IPS-20b (cell line): Measurements from ENCODE around the gene TTC9.

Source experiments
- H3K27ac ChIP-seq: one replicate; pipeline ENCODE4 v1.5.1; 2013; ENCODE audit warnings: low read length
- H3K27me3 ChIP-seq: 2 replicates; pipeline ENCODE4 v1.6.1; 2013; ENCODE audit warnings: mild to moderate bottlenecking, low read length, inconsistent platforms; ENCODE audit not compliant: insufficient read depth
- H3K36me3 ChIP-seq: 2 replicates; pipeline ENCODE4 v1.6.1; 2013; ENCODE audit warnings: low read depth, mild to moderate bottlenecking, inconsistent platforms, low read length, moderate library complexity; ENCODE audit not compliant: insufficient read depth
- H3K4me1 ChIP-seq: 2 replicates; pipeline ENCODE4 v1.6.1; 2013; ENCODE audit warnings: mild to moderate bottlenecking, control low read depth, inconsistent platforms, low read length, moderate library complexity; ENCODE audit not compliant: insufficient read depth
- H3K4me3 ChIP-seq: 2 replicates; pipeline ENCODE4 v1.5.1; 2013; ENCODE audit warnings: mild to moderate bottlenecking, low read length, inconsistent platforms
- H3K9ac ChIP-seq: 2 replicates; pipeline ENCODE4 v1.6.1; 2013; ENCODE audit warnings: low read depth, mild to moderate bottlenecking, inconsistent platforms, low read length, moderate library complexity
- H3K9me3 ChIP-seq: 2 replicates; pipeline ENCODE4 v1.6.1; 2013; ENCODE audit warnings: mild to moderate bottlenecking, low read depth, low read length, inconsistent platforms; ENCODE audit not compliant: insufficient read depth

TTC9 gene

GRCh38 chr14:70646705-70647104 is 5.0 kb downstream of the TTC9 start:
- no peaks in the 10 kb centered on the region for H3K27me3 ChIP-seq
- peaks cover 53% of the 10 kb centered on the region for H3K4me1 ChIP-seq
- peak overlapping the region; percentile 12; the same call in 1 of the 2 replicates for H3K9ac ChIP-seq
- H3K4me3 ChIP-seq = peak overlapping the region; percentile 23; the same call in 1 of the 2 replicates
- no peaks in the 10 kb centered on the region for H3K9me3 ChIP-seq
- H3K27ac ChIP-seq = peak overlapping the region; percentile 35
- H3K36me3 ChIP-seq = peaks cover 21% of the 10 kb centered on the region; the same call in 1 of the 2 replicates

- Histone ChIP-seq H3K27me3 (no peaks in the 10 kb centered on the region), H3K9ac (no peak overlapping the region), H3K27ac (peak overlapping the region; percentile 29), H3K9me3 (no peaks in the 10 kb centered on the region), H3K36me3 (peaks cover 36% of the 10 kb centered on the region; the same call in 1 of the 2 replicates), H3K4me1 (peaks cover 68% of the 10 kb centered on the region), H3K4me3 (no peak overlapping the region)
Observed at GRCh38 chr14:70648346-70648745, 6.6 kb downstream of the TTC9 start.

- no peaks in the 10 kb centered on the region for H3K27me3 ChIP-seq
- H3K4me3 ChIP-seq = no peak overlapping the region
Observed at GRCh38 chr14:70649803-70650202, 8.1 kb downstream of the TTC9 start.

GRCh38 chr14:70651522-70651921 is 9.8 kb downstream of the TTC9 start:
- Histone ChIP-seq H3K9me3 (no peaks in the 10 kb centered on the region), H3K4me3 (no peak overlapping the region), H3K27me3 (no peaks in the 10 kb centered on the region), H3K36me3 (peaks cover 36% of the 10 kb centered on the region; the same call in 1 of the 2 replicates), H3K4me1 (peaks cover 69% of the 10 kb centered on the region; the same call in 1 of the 2 replicates), H3K9ac (no peak overlapping the region), H3K27ac (no peak overlapping the region)

More at GRCh38 chr14:70649803-70650202, 8.1 kb downstream of the TTC9 start:
- Histone ChIP-seq H3K9ac (no peak overlapping the region), H3K9me3 (no peaks in the 10 kb centered on the region), H3K4me1 (peaks cover 70% of the 10 kb centered on the region), H3K36me3 (peaks cover 36% of the 10 kb centered on the region; the same call in 1 of the 2 replicates), H3K27ac (no peak overlapping the region)

- Histone ChIP-seq H3K36me3 (peaks cover 36% of the 10 kb centered on the region; the same call in 1 of the 2 replicates), H3K4me3 (no peak overlapping the region), H3K9ac (no peak overlapping the region), H3K4me1 (peaks cover 66% of the 10 kb centered on the region; the same call in 1 of the 2 replicates), H3K27ac (no peak overlapping the region), H3K9me3 (no peaks in the 10 kb centered on the region), H3K27me3 (no peaks in the 10 kb centered on the region)
Observed at GRCh38 chr14:70652871-70653270, 11.2 kb downstream of the TTC9 start.

GRCh38 chr14:70653662-70654061 is 11.9 kb downstream of the TTC9 start:
- peaks cover 59% of the 10 kb centered on the region; the same call in 1 of the 2 replicates for H3K4me1 ChIP-seq
- H3K36me3 ChIP-seq = peaks cover 36% of the 10 kb centered on the region; the same call in 1 of the 2 replicates
- 0 out of 2 replicates have a peak overlapping the region, but pooled peaks have one; percentile 13 for H3K4me3 ChIP-seq
- no peaks in the 10 kb centered on the region for H3K27me3 ChIP-seq
- no peak overlapping the region for H3K27ac ChIP-seq
- peak overlapping the region; percentile 14; the same call in 1 of the 2 replicates for H3K9ac ChIP-seq
- H3K9me3 ChIP-seq = no peaks in the 10 kb centered on the region

- Histone ChIP-seq H3K27me3 (no peaks in the 10 kb centered on the region), H3K27ac (peak overlapping the region; percentile 72), H3K9me3 (no peaks in the 10 kb centered on the region), H3K4me1 (peaks cover 67% of the 10 kb centered on the region; the same call in 1 of the 2 replicates), H3K36me3 (peaks cover 33% of the 10 kb centered on the region; the same call in 1 of the 2 replicates), H3K9ac (peak overlapping the region; percentile 31; the same call in 1 of the 2 replicates), H3K4me3 (no peak overlapping the region)
Observed at GRCh38 chr14:70654632-70655031, 12.9 kb downstream of the TTC9 start.

- H3K4me3 ChIP-seq = peak overlapping the region; percentile 11; the same call in 1 of the 2 replicates
- no peaks in the 10 kb centered on the region for H3K9me3 ChIP-seq
- H3K36me3 ChIP-seq = peaks cover 30% of the 10 kb centered on the region; the same call in 1 of the 2 replicates
- peak overlapping the region; percentile 72 for H3K27ac ChIP-seq
- peaks cover 69% of the 10 kb centered on the region; the same call in 1 of the 2 replicates for H3K4me1 ChIP-seq
- no peaks in the 10 kb centered on the region for H3K27me3 ChIP-seq
- peak overlapping the region; percentile 31; the same call in 1 of the 2 replicates for H3K9ac ChIP-seq
Observed at GRCh38 chr14:70655110-70655826, 13.6 kb downstream of the TTC9 start.

GRCh38 chr14:70658899-70659298 is 17.2 kb downstream of the TTC9 start:
- no peak overlapping the region for H3K9ac ChIP-seq
- H3K27ac ChIP-seq = no peak overlapping the region
- H3K4me3 ChIP-seq = no peak overlapping the region
- peaks cover 14% of the 10 kb centered on the region; the same call in 1 of the 2 replicates for H3K36me3 ChIP-seq
- no peaks in the 10 kb centered on the region for H3K27me3 ChIP-seq
- peaks cover 56% of the 10 kb centered on the region for H3K4me1 ChIP-seq
- H3K9me3 ChIP-seq = no peaks in the 10 kb centered on the region

GRCh38 chr14:70660967-70661893 is 19.5 kb downstream of the TTC9 start:
- Histone ChIP-seq H3K36me3 (peaks cover 16% of the 10 kb centered on the region; the same call in 1 of the 2 replicates), H3K27ac (no peak overlapping the region), H3K9ac (no peak overlapping the region), H3K9me3 (no peaks in the 10 kb centered on the region), H3K4me1 (peaks cover 52% of the 10 kb centered on the region), H3K27me3 (no peaks in the 10 kb centered on the region), H3K4me3 (no peak overlapping the region)

GRCh38 chr14:70662080-70662479 is 20.4 kb downstream of the TTC9 start:
- Histone ChIP-seq H3K4me3 (no peak overlapping the region), H3K4me1 (peaks cover 48% of the 10 kb centered on the region), H3K36me3 (peaks cover 21% of the 10 kb centered on the region; the same call in 1 of the 2 replicates), H3K9ac (no peak overlapping the region), H3K27ac (peak overlapping the region; percentile 10), H3K27me3 (no peaks in the 10 kb centered on the region), H3K9me3 (no peaks in the 10 kb centered on the region)
